Measurements from ENCODE around the gene EYA4. TPM values are rescaled to one million over a fixed set of nuclear protein-coding genes. Genes with fewer than 3 reads are reported as not detected.

EYA4 gene
- polyA plus RNA-seq, 4 donors, result 0.03 to 0.22 (median 0.22) TPM; not detected in 1

- Histone ChIP-seq H3K4me3 (ENCODE audit: low read depth in 1 of 3, low read length in 3 of 3) (no peak overlapping the region), H3K36me3 (ENCODE audit: control insufficient read depth in 3 of 3, insufficient read depth in 2 of 3, low read depth in 1 of 3, low read length in 3 of 3) (no peaks in the 10 kb centered on the region), H3K4me1 (ENCODE audit: control insufficient read depth in 3 of 3, insufficient read depth in 2 of 3, low read depth in 1 of 3, low read length in 2 of 3) (peaks cover 0 to 4% (median 0%) of the 10 kb centered on the region in 3 donors), H3K9me3 (ENCODE audit: control insufficient read depth in 2 of 2, insufficient read depth in 1 of 2, low read depth in 1 of 2, low read length in 1 of 2) (no peaks in the 10 kb centered on the region), H3K27ac (ENCODE audit: low read depth in 1 of 3, low read length in 2 of 3) (no peak overlapping the region), H3K27me3 (ENCODE audit: control insufficient read depth in 3 of 3, insufficient read depth in 3 of 3, low read length in 3 of 3) (peaks cover 20 to 36% (median 21%) of the 10 kb centered on the region in 3 donors)
- FAIRE-seq (no peak), DNase-seq (no peak)
- WGBS, 3 donors, result 35 to 55% (median 47%) methylated on average over 2 of the region's 2 CpGs
Measured at GRCh38 chr6:133245422-133245903, 4.3 kb downstream of the EYA4 start.

- no peak overlapping the region for H3K4me3 ChIP-seq (ENCODE audit: low read depth in 1 of 3, low read length in 3 of 3)
- H3K36me3 ChIP-seq (ENCODE audit: control insufficient read depth in 3 of 3, insufficient read depth in 2 of 3, low read depth in 1 of 3, low read length in 3 of 3), result no peaks in the 10 kb centered on the region
- FAIRE-seq (no peak), DNase-seq (no peak)
- no peak overlapping the region for H3K27ac ChIP-seq (ENCODE audit: low read depth in 1 of 3, low read length in 2 of 3)
- WGBS, 3 donors, result 65 to 78% (median 73%) methylated on average over 5 of the region's 5 CpGs
- H3K9me3 ChIP-seq (ENCODE audit: control insufficient read depth in 2 of 2, insufficient read depth in 1 of 2, low read depth in 1 of 2, low read length in 1 of 2), result no peaks in the 10 kb centered on the region
- H3K4me1 ChIP-seq (ENCODE audit: control insufficient read depth in 3 of 3, insufficient read depth in 2 of 3, low read depth in 1 of 3, low read length in 2 of 3), result no peaks in the 10 kb centered on the region
- H3K27me3 ChIP-seq (ENCODE audit: control insufficient read depth in 3 of 3, insufficient read depth in 3 of 3, low read length in 3 of 3), result peaks cover under 1 to 18% (median 8%) of the 10 kb centered on the region in 3 donors
Measured at GRCh38 chr6:133247581-133247980, 6.4 kb downstream of the EYA4 start.

- no peak overlapping the region for H3K27ac ChIP-seq (ENCODE audit: low read depth in 1 of 3, low read length in 2 of 3)
- H3K36me3 ChIP-seq (ENCODE audit: control insufficient read depth in 3 of 3, insufficient read depth in 2 of 3, low read depth in 1 of 3, low read length in 3 of 3), result no peaks in the 10 kb centered on the region
- WGBS, 3 donors, result 53 to 68% (median 59%) methylated on average over 6 of the region's 6 CpGs
- DNase-seq (no peak), FAIRE-seq (no peak)
- peaks cover 0 to 9% (median 0%) of the 10 kb centered on the region in 3 donors for H3K27me3 ChIP-seq (ENCODE audit: control insufficient read depth in 3 of 3, insufficient read depth in 3 of 3, low read length in 3 of 3)
- no peaks in the 10 kb centered on the region for H3K4me1 ChIP-seq (ENCODE audit: control insufficient read depth in 3 of 3, insufficient read depth in 2 of 3, low read depth in 1 of 3, low read length in 2 of 3)
- no peaks in the 10 kb centered on the region for H3K9me3 ChIP-seq (ENCODE audit: control insufficient read depth in 2 of 2, insufficient read depth in 1 of 2, low read depth in 1 of 2, low read length in 1 of 2)
- no peak overlapping the region for H3K4me3 ChIP-seq (ENCODE audit: low read depth in 1 of 3, low read length in 3 of 3)
Measured at GRCh38 chr6:133248241-133249001, 7.3 kb downstream of the EYA4 start.

DNA sequence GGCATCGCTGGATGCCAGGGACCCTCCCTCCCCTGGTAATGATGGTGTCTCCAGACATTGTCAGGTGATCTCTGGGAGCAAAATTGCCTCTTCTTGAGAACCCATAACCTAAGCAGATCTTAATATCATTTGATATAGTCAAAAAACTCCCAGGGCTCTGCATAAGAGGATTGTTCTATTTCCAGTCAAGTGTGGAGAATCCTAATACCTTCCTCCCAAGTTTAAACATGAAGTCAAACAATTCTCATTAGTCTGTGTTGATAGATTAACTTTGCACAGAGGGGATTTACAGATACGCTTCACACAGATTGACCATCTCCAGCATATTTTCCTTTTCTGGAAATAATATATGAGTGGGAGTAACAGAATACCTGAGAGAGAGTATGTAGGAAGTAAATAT, 10.5 kb downstream of the EYA4 start:
- WGBS, 3 donors, result 79 to 86% (median 83%) methylated on average over 2 of the region's 2 CpGs
- no peak for FAIRE-seq
- H3K27me3 ChIP-seq (ENCODE audit: control insufficient read depth in 3 of 3, insufficient read depth in 3 of 3, low read length in 3 of 3), result peaks cover 0 to 1% (median 0%) of the 10 kb centered on the region in 3 donors

DNA sequence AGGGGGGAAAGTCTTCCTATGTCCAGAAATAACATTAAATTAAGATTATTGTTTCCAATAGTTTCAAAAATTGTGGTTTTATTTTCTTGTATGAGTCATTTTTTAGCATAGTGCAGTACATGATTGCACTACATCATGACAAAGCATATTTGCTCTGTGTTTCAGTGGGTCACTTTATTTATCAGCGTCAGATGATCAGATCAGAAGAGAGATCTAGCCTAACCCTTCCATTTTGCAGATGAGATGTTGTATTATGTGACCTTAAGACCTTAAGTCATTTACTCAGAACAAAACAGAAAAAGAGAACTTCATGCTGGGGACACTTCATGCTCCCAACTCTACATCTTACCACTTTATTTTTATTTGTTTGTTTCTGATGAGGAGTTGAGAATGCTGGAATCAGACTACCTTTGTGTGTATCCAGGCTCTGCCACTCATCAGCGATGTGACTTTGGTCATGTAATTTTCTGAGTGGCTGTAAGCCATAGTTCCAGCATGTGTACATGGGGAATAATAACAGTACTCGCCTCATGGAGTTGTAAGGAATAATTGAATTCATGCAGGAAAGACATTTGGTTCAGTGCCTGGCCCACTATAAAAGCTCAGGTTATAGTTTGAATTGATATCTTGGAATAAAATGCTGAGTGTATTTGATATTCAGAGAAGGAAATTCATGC, 13.5 kb downstream of the EYA4 start:
- 54 to 67% (median 64%) methylated on average over 3 of the region's 3 CpGs for WGBS, 3 donors
- Histone ChIP-seq H3K4me1 (ENCODE audit: control insufficient read depth in 3 of 3, insufficient read depth in 2 of 3, low read depth in 1 of 3, low read length in 2 of 3) (no peaks in the 10 kb centered on the region), H3K27ac (ENCODE audit: low read depth in 1 of 3, low read length in 2 of 3) (no peak overlapping the region), H3K9me3 (ENCODE audit: control insufficient read depth in 2 of 2, insufficient read depth in 1 of 2, low read depth in 1 of 2, low read length in 1 of 2) (no peaks in the 10 kb centered on the region), H3K4me3 (ENCODE audit: low read depth in 1 of 3, low read length in 3 of 3) (no peak overlapping the region), H3K36me3 (ENCODE audit: control insufficient read depth in 3 of 3, insufficient read depth in 2 of 3, low read depth in 1 of 3, low read length in 3 of 3) (no peaks in the 10 kb centered on the region), H3K27me3 (ENCODE audit: control insufficient read depth in 3 of 3, insufficient read depth in 3 of 3, low read length in 3 of 3) (no peaks in the 10 kb centered on the region)
- FAIRE-seq (no peak), DNase-seq (no peak)

More for the DNA sequence above, 10.5 kb downstream of the EYA4 start:
- Histone ChIP-seq H3K27ac (ENCODE audit: low read depth in 1 of 3, low read length in 2 of 3) (no peak overlapping the region), H3K36me3 (ENCODE audit: control insufficient read depth in 3 of 3, insufficient read depth in 2 of 3, low read depth in 1 of 3, low read length in 3 of 3) (no peaks in the 10 kb centered on the region), H3K4me3 (ENCODE audit: low read depth in 1 of 3, low read length in 3 of 3) (no peak overlapping the region), H3K4me1 (ENCODE audit: control insufficient read depth in 3 of 3, insufficient read depth in 2 of 3, low read depth in 1 of 3, low read length in 2 of 3) (no peaks in the 10 kb centered on the region), H3K9me3 (ENCODE audit: control insufficient read depth in 2 of 2, insufficient read depth in 1 of 2, low read depth in 1 of 2, low read length in 1 of 2) (no peaks in the 10 kb centered on the region)
- DNase-seq, result no peak

- no peak overlapping the region for H3K4me3 ChIP-seq (ENCODE audit: low read depth in 1 of 3, low read length in 3 of 3)
- H3K27me3 ChIP-seq (ENCODE audit: control insufficient read depth in 3 of 3, insufficient read depth in 3 of 3, low read length in 3 of 3), result no peaks in the 10 kb centered on the region
- DNase-seq (no peak), FAIRE-seq (no peak)
- 50 to 66% (median 65%) methylated on average over 5 of the region's 5 CpGs for WGBS, 3 donors
- no peaks in the 10 kb centered on the region for H3K4me1 ChIP-seq (ENCODE audit: control insufficient read depth in 3 of 3, insufficient read depth in 2 of 3, low read depth in 1 of 3, low read length in 2 of 3)
- H3K27ac ChIP-seq (ENCODE audit: low read depth in 1 of 3, low read length in 2 of 3), result no peak overlapping the region
- H3K36me3 ChIP-seq (ENCODE audit: control insufficient read depth in 3 of 3, insufficient read depth in 2 of 3, low read depth in 1 of 3, low read length in 3 of 3), result no peaks in the 10 kb centered on the region
- H3K9me3 ChIP-seq (ENCODE audit: control insufficient read depth in 2 of 2, insufficient read depth in 1 of 2, low read depth in 1 of 2, low read length in 1 of 2), result no peaks in the 10 kb centered on the region
Measured at GRCh38 chr6:133257545-133258105, 16.5 kb downstream of the EYA4 start.

GRCh38 chr6:133259561-133259960, 18.4 kb downstream of the EYA4 start:
- Histone ChIP-seq H3K4me1 (ENCODE audit: control insufficient read depth in 3 of 3, insufficient read depth in 2 of 3, low read depth in 1 of 3, low read length in 2 of 3) (no peaks in the 10 kb centered on the region), H3K9me3 (ENCODE audit: control insufficient read depth in 2 of 2, insufficient read depth in 1 of 2, low read depth in 1 of 2, low read length in 1 of 2) (no peaks in the 10 kb centered on the region), H3K27ac (ENCODE audit: low read depth in 1 of 3, low read length in 2 of 3) (no peak overlapping the region), H3K27me3 (ENCODE audit: control insufficient read depth in 3 of 3, insufficient read depth in 3 of 3, low read length in 3 of 3) (no peaks in the 10 kb centered on the region), H3K36me3 (ENCODE audit: control insufficient read depth in 3 of 3, insufficient read depth in 2 of 3, low read depth in 1 of 3, low read length in 3 of 3) (no peaks in the 10 kb centered on the region), H3K4me3 (ENCODE audit: low read depth in 1 of 3, low read length in 3 of 3) (no peak overlapping the region)
- FAIRE-seq (no peak), DNase-seq (peak in 1 of 2 donors; percentile 24)

DNA sequence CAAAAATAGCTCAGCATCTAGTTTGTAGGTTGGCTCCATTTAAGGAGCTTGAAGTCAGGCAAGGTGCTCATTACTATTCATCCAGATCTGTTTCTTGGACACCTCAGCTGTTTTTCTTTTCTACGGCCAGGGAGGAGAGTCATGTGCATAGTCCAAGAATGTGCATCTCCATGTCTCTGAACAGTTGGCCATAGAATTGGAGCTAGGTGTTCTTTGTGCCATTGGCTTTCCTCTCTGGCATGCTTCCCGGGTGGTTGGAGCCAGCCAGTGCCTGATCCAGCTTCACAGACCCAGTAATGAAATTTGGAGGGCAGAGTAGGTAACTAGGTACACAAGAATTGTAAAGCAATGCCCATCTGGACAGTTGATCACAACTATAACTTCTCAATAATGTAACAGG, 21.6 kb downstream of the EYA4 start:
- Histone ChIP-seq H3K27me3 (ENCODE audit: control insufficient read depth in 3 of 3, insufficient read depth in 3 of 3, low read length in 3 of 3) (no peaks in the 10 kb centered on the region), H3K9me3 (ENCODE audit: control insufficient read depth in 2 of 2, insufficient read depth in 1 of 2, low read depth in 1 of 2, low read length in 1 of 2) (no peaks in the 10 kb centered on the region), H3K4me1 (ENCODE audit: control insufficient read depth in 3 of 3, insufficient read depth in 2 of 3, low read depth in 1 of 3, low read length in 2 of 3) (no peaks in the 10 kb centered on the region), H3K4me3 (ENCODE audit: low read depth in 1 of 3, low read length in 3 of 3) (no peak overlapping the region), H3K36me3 (ENCODE audit: control insufficient read depth in 3 of 3, insufficient read depth in 2 of 3, low read depth in 1 of 3, low read length in 3 of 3) (no peaks in the 10 kb centered on the region), H3K27ac (ENCODE audit: low read depth in 1 of 3, low read length in 2 of 3) (no peak overlapping the region)
- DNase-seq (no peak), FAIRE-seq (no peak)
- 64 to 85% (median 68%) methylated on average over 2 of the region's 2 CpGs for WGBS, 3 donors

Data from small intestine (tissue), 7 donors.